ENCODE results near the gene GRAP2. TPM values are rescaled to one million over a fixed set of nuclear protein-coding genes. Genes with fewer than 3 reads are reported as not detected.

GRAP2 gene
- total RNA-seq, 1 experiment from 2014 or later = 0.12 TPM

GRCh38 chr22:39996732-39997131 is 95.8 kb downstream of the GRAP2 start:
- Mint-ChIP-seq H3K4me3 (ENCODE audit: unreplicated experiment) (peak overlapping the region; percentile 73), H3K4me1 (ENCODE audit: insufficient read depth, unreplicated experiment) (peaks cover 50% of the 10 kb centered on the region), H3K27ac (ENCODE audit: low read depth, unreplicated experiment) (no peak overlapping the region), H3K27me3 (ENCODE audit: insufficient read depth, unreplicated experiment) (peaks cover 11% of the 10 kb centered on the region), H3K36me3 (ENCODE audit: insufficient read depth, unreplicated experiment) (peaks cover 15% of the 10 kb centered on the region), H3K9me3 (ENCODE audit: unreplicated experiment) (no peaks in the 10 kb centered on the region)
- ChIA-PET POLR2A (interaction anchor here (0.6 to 3.4 kb wide), 17 partner anchors 8 to 495 kb away, joined by 3 to 12 read pairs (median 4); partner anchors contain the start of gene MIEF1), CTCF (interaction anchor here (1.1 to 11.6 kb wide), 4 partner anchors 13 to 462 kb away, joined by 3 to 103 read pairs (median 5); no protein-coding TSS in a partner anchor)
- no TSS peak for BruUV-seq (replicated peaks)
- no peak for TF ChIP-seq CTCF (IDR thresholded peaks at IDR 0.05; ENCODE audit: unreplicated experiment)
- intact Hi-C loops (cut with micrococcal nuclease) = no loop called here
- DNase-seq (ENCODE audit: unreplicated experiment) = no peak

- CTCF ChIA-PET = interaction anchor here (0.6 to 11.6 kb wide), 5 partner anchors 13 to 1333 kb away, joined by 3 to 103 read pairs (median 4); no protein-coding TSS in a partner anchor
- no peaks in the 10 kb centered on the region for H3K9me3 Mint-ChIP-seq (ENCODE audit: unreplicated experiment)
- peaks cover 57% of the 10 kb centered on the region for H3K4me1 Mint-ChIP-seq (ENCODE audit: insufficient read depth, unreplicated experiment)
- TF ChIP-seq CTCF (IDR thresholded peaks at IDR 0.05; ENCODE audit: unreplicated experiment) = no peak
- H3K27me3 Mint-ChIP-seq (ENCODE audit: insufficient read depth, unreplicated experiment) = peaks cover 11% of the 10 kb centered on the region
- no TSS peak for BruUV-seq (replicated peaks)
- no peak for DNase-seq (ENCODE audit: unreplicated experiment)
- H3K36me3 Mint-ChIP-seq (ENCODE audit: insufficient read depth, unreplicated experiment) = peaks cover 15% of the 10 kb centered on the region
- no peak overlapping the region for H3K27ac Mint-ChIP-seq (ENCODE audit: low read depth, unreplicated experiment)
- intact Hi-C loops (cut with micrococcal nuclease) = no loop called here
- POLR2A ChIA-PET = interaction anchor here (0.7 to 3.4 kb wide), 13 partner anchors 8 to 859 kb away, joined by 3 to 12 read pairs (median 5); partner anchors contain the start of genes ST13 and XPNPEP3
- H3K4me3 Mint-ChIP-seq (ENCODE audit: unreplicated experiment) = peak overlapping the region; percentile 73
These were observed 96.5 kb downstream of the GRAP2 start for GRCh38 chr22:39997421-39997820.

DNA sequence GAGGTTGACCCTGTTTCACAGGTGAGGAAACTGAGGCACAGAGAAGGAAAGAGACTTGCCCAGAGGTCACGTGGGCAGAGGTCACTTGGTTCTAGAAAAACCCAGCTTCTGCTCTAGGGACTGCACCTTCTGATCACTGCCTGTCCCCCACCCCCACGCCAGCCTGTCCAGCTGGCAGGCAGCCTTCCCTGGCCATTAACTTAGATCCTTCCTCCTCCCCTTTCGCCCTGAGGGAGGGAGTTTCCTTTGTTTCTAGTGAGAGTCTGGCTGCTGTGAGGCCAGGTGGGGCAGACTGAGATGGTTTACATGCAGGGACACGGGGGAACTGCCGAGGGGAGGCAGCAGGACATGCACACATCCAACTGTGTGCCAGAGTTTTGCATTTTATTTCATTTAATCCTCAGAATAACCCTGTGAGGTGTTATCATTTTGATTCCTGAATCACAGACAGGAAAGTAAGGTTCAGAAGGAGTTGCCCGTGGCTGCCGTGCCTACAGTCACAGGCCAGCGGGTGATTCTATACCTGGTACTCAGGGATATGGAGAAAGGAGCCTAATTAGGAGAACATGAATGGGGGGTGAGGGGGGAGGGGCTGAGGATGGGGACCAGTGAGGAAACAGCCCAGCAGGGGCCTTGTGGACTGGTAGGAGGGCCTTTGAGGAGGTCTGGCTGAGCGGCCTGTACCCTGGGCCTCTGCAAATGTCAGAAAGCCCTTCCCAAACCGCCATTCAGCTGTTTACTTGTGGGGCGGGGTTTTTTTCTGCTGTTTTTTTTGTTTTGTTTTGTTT is 97.2 kb downstream of the GRAP2 start:
- Mint-ChIP-seq H3K4me3 (ENCODE audit: unreplicated experiment) (peak overlapping the region; percentile 73), H3K27ac (ENCODE audit: low read depth, unreplicated experiment) (peak overlapping the region; percentile 61), H3K4me1 (ENCODE audit: insufficient read depth, unreplicated experiment) (peaks cover 64% of the 10 kb centered on the region), H3K36me3 (ENCODE audit: insufficient read depth, unreplicated experiment) (peaks cover 15% of the 10 kb centered on the region), H3K9me3 (ENCODE audit: unreplicated experiment) (no peaks in the 10 kb centered on the region), H3K27me3 (ENCODE audit: insufficient read depth, unreplicated experiment) (peaks cover 6% of the 10 kb centered on the region)
- peak; percentile 95 for DNase-seq (ENCODE audit: unreplicated experiment)
- no peak for TF ChIP-seq CTCF (IDR thresholded peaks at IDR 0.05; ENCODE audit: unreplicated experiment)
- POLR2A ChIA-PET = interaction anchor here (0.7 to 3.4 kb wide), 14 partner anchors 10 to 859 kb away, joined by 3 to 12 read pairs (median 5); partner anchors contain the start of genes ADSL, ST13 and XPNPEP3
- BruUV-seq (replicated peaks) = no TSS peak
- intact Hi-C loops (cut with micrococcal nuclease) = loop anchor here (1.0 kb wide), 1 partner anchor 37 kb away; no protein-coding TSS in a partner anchor
- CTCF ChIA-PET = interaction anchor here (2.0 to 11.6 kb wide), 2 partner anchors 25 to 463 kb away, joined by 6 to 103 read pairs; no protein-coding TSS in a partner anchor

DNA sequence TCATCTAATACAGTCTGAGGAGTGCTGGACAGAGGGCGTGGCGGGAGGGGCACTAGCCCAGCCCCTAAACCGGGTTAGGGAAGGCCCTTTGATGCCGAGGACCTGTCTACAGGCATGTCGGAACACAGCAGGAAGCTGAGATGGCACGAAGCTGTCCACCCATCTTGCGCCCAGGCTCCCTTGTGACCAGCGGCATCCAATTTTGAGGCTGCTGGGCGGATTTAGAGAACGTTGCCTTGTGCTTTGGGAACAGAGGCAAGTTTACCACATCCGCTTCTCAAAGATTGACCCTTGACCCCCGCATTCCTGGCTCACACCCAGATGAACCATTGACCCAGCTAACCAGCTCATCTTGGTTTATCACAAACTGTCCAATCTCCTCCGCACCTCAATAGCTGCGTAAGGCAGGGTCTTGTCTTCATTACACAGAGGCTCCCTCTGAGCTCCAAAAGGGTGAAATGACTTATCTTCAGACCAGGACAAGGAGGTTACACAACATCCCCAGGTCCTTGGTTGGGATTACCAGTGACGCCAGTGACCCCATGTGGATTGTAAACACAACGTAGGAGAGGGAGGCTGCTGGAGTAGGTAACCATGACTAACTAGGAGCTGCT is 98.4 kb downstream of the GRAP2 start:
- intact Hi-C loops (cut with micrococcal nuclease) = loop anchor here (1.0 kb wide), 1 partner anchor 465 kb away; no protein-coding TSS in a partner anchor
- H3K4me3 Mint-ChIP-seq (ENCODE audit: unreplicated experiment) = peak overlapping the region; percentile 73
- no peaks in the 10 kb centered on the region for H3K9me3 Mint-ChIP-seq (ENCODE audit: unreplicated experiment)
- peak; percentile 92 for DNase-seq (ENCODE audit: unreplicated experiment)
- ChIA-PET CTCF (interaction anchor here (0.7 to 11.6 kb wide), 3 partner anchors 24 to 511 kb away, joined by 3 to 103 read pairs (median 3); no protein-coding TSS in a partner anchor), POLR2A (interaction anchor here (0.5 to 3.4 kb wide), 10 partner anchors 10 to 681 kb away, joined by 3 to 12 read pairs (median 4); partner anchors contain the start of gene ADSL)
- H3K27ac Mint-ChIP-seq (ENCODE audit: low read depth, unreplicated experiment) = peak overlapping the region; percentile 79
- H3K4me1 Mint-ChIP-seq (ENCODE audit: insufficient read depth, unreplicated experiment) = peaks cover 65% of the 10 kb centered on the region
- H3K36me3 Mint-ChIP-seq (ENCODE audit: insufficient read depth, unreplicated experiment) = peaks cover 15% of the 10 kb centered on the region
- no peak for TF ChIP-seq CTCF (IDR thresholded peaks at IDR 0.05; ENCODE audit: unreplicated experiment)
- BruUV-seq (replicated peaks) = no TSS peak
- no peaks in the 10 kb centered on the region for H3K27me3 Mint-ChIP-seq (ENCODE audit: insufficient read depth, unreplicated experiment)
